DOHH2 (cell line): ENCODE results near the gene TGFBRAP1.
A peak's percentile ranks its signal among the peaks of the same experiment; 100 is the strongest.

Experiments used
- H3F3A ChIP-seq: fragments of 200-600 bp; sonication (generic), shearing (Covaris generic); 2 replicates; pipeline ENCODE4 v1.6.0; 2016; ENCODE audit warnings: antibody characterized with exemption, mild to moderate bottlenecking; ENCODE audit not compliant: control insufficient read depth, insufficient read depth
- H3K27ac ChIP-seq: fragments of 200-600 bp; sonication (generic); 2 replicates; pipeline ENCODE4 v1.5.1; 2014; ENCODE audit warnings: low read depth, mild to moderate bottlenecking, low read length, moderate library complexity
- H3K27me3 ChIP-seq: fragments of 200-600 bp; sonication (generic); 2 replicates; pipeline ENCODE4 v1.6.1; 2014; ENCODE audit warnings: mild to moderate bottlenecking, low read length, mixed read lengths; ENCODE audit not compliant: control insufficient read depth
- H3K36me3 ChIP-seq: fragments of 200-600 bp; sonication (generic); 2 replicates; pipeline ENCODE4 v1.6.1; 2014; ENCODE audit warnings: mild to moderate bottlenecking, low read length, moderate library complexity, mixed read lengths; ENCODE audit not compliant: control insufficient read depth
- H3K4me1 ChIP-seq: fragments of 200-600 bp; sonication (generic); 2 replicates; pipeline ENCODE4 v1.6.1; 2014; ENCODE audit warnings: mild to moderate bottlenecking, low read length, mixed read lengths; ENCODE audit not compliant: control insufficient read depth
- H3K4me2 ChIP-seq: fragments of 200-600 bp; sonication (generic); 2 replicates; pipeline ENCODE4 v1.6.0; 2014; ENCODE audit warnings: mild to moderate bottlenecking, low read length, moderate library complexity
- H3K4me3 ChIP-seq: fragments of 200-600 bp; sonication (generic); 2 replicates; pipeline ENCODE4 v1.5.1; 2014; ENCODE audit warnings: mild to moderate bottlenecking, low read length, mixed read lengths
- H3K79me2 ChIP-seq: fragments of 200-600 bp; sonication (generic); 2 replicates; pipeline ENCODE4 v1.6.1; 2014; ENCODE audit warnings: mild to moderate bottlenecking, low read length, mixed read lengths; ENCODE audit not compliant: control insufficient read depth
- H3K9me2 ChIP-seq: fragments of 200-600 bp; sonication (generic); replicated peaks from 2 replicates; pipeline ENCODE4 v1.6.1; 2014; ENCODE audit warnings: mild to moderate bottlenecking, low read length, mixed read lengths; ENCODE audit not compliant: control insufficient read depth
- H3K9me3 ChIP-seq: fragments of 200-600 bp; sonication (generic); 2 replicates; pipeline ENCODE4 v1.6.1; 2014; ENCODE audit warnings: antibody characterized with exemption, low read length, mixed read lengths; ENCODE audit not compliant: control insufficient read depth, insufficient read depth
- H4K20me1 ChIP-seq: fragments of 200-600 bp; sonication (generic); 2 replicates; pipeline ENCODE4 v1.6.0; 2014; ENCODE audit warnings: low read depth, mild to moderate bottlenecking, antibody characterized with exemption, low read length, moderate library complexity; ENCODE audit not compliant: control insufficient read depth, insufficient read depth
- CTCF ChIP-seq: fragments of 200-600 bp; sonication (generic); IDR thresholded peaks from one replicate; pipeline ENCODE4 v1.5.1; 2014; ENCODE audit warnings: antibody characterized with exemption, mild to moderate bottlenecking, low read depth, low read length; ENCODE audit not compliant: poor library complexity, severe bottlenecking
- EZH2phosphoT487 ChIP-seq: fragments of 200-600 bp; sonication (generic); IDR thresholded peaks from 2 replicates; pipeline ENCODE4 v1.6.1; 2017; ENCODE audit warnings: borderline replicate concordance, mild to moderate bottlenecking, antibody characterized with exemption, low read length, moderate library complexity, mixed read lengths

Gene TGFBRAP1

GRCh38 chr2:105241443-105241842, 88.1 kb downstream of the TGFBRAP1 start, which contains the start of gene GPR45:
Gene GPR45 (plus strand): TSS chr2:105241743. CDS start chr2:105241859, 116 bp downstream.
- H3K4me1 ChIP-seq: peaks cover 7% of the 10 kb centered on the region
- H3K79me2 ChIP-seq: no peaks in the 10 kb centered on the region
- TF ChIP-seq EZH2phosphoT487: no peak
- TF ChIP-seq CTCF: no peak
- no peaks in the 10 kb centered on the region for H4K20me1 ChIP-seq
- H3K9me2 ChIP-seq: no peaks in the 10 kb centered on the region
- no peak within 1 kb of the TSS for H3K27ac ChIP-seq
- H3K27me3 ChIP-seq: no peaks in the 10 kb centered on the region
- no peaks in the 10 kb centered on the region for H3K36me3 ChIP-seq
- no peaks in the 10 kb centered on the region for H3K9me3 ChIP-seq
- no peaks in the 10 kb centered on the region for H3F3A ChIP-seq
- H3K4me3 ChIP-seq: no peak within 1 kb of the TSS
- no peak within 1 kb of the TSS for H3K4me2 ChIP-seq

GRCh38 chr2:105239924-105240323, 89.6 kb downstream of the TGFBRAP1 start:
- no peaks in the 10 kb centered on the region for H3K27me3 ChIP-seq
- no peaks in the 10 kb centered on the region for H3K36me3 ChIP-seq
- no peaks in the 10 kb centered on the region for H3K79me2 ChIP-seq
- no peaks in the 10 kb centered on the region for H3K9me3 ChIP-seq
- H3F3A ChIP-seq: no peaks in the 10 kb centered on the region
- no peak overlapping the region for H3K4me2 ChIP-seq
- no peak overlapping the region for H3K27ac ChIP-seq
- H3K4me1 ChIP-seq: peaks cover 7% of the 10 kb centered on the region
- TF ChIP-seq EZH2phosphoT487 (no peak), CTCF (no peak)
- no peaks in the 10 kb centered on the region for H4K20me1 ChIP-seq
- H3K9me2 ChIP-seq: no peaks in the 10 kb centered on the region
- H3K4me3 ChIP-seq: no peak overlapping the region

GRCh38 chr2:105238664-105239240, 90.8 kb downstream of the TGFBRAP1 start:
- H3K27ac ChIP-seq: no peak overlapping the region
- H3K79me2 ChIP-seq: no peaks in the 10 kb centered on the region
- TF ChIP-seq EZH2phosphoT487 (no peak), CTCF (no peak)
- H3F3A ChIP-seq: no peaks in the 10 kb centered on the region
- H3K36me3 ChIP-seq: no peaks in the 10 kb centered on the region
- no peaks in the 10 kb centered on the region for H3K9me2 ChIP-seq
- no peaks in the 10 kb centered on the region for H3K9me3 ChIP-seq
- H3K4me1 ChIP-seq: peaks cover 7% of the 10 kb centered on the region
- H3K27me3 ChIP-seq: no peaks in the 10 kb centered on the region
- H3K4me2 ChIP-seq: peak overlapping the region; percentile 48
- H4K20me1 ChIP-seq: no peaks in the 10 kb centered on the region
- H3K4me3 ChIP-seq: no peak overlapping the region
